ENCODE data around the gene AMBP. TPM values are rescaled to one million over a fixed set of nuclear protein-coding genes. Genes with fewer than 3 reads are reported as not detected.

Gene AMBP
- total RNA-seq, 1 experiment from 2014 or later: 0.10 TPM

Other genes with a start within 250 kb of the AMBP start
- 4.6 and 5.7 TPM in 2 replicates for gene ZNF618, start 202.0 kb downstream of the AMBP start, total RNA-seq (2014; rRNA removed; shearing (Covaris generic))
- gene KIF12, start 21.0 kb upstream of the AMBP start, total RNA-seq (2014; rRNA removed; shearing (Covaris generic)): 0.12 TPM in 1 of 2 replicates, not detected in the other
- 0.44 and 2.0 TPM in 2 replicates for gene COL27A1, start 77.2 kb upstream of the AMBP start, total RNA-seq (2014; rRNA removed; shearing (Covaris generic))
- 0.57 TPM in 1 of 2 replicates, not detected in the other for gene ORM1, start 244.8 kb upstream of the AMBP start, total RNA-seq (2014; rRNA removed; shearing (Covaris generic))

All from M059J (cell line).